ENCODE data around the gene LAMA3. TPM values are rescaled to one million over a fixed set of nuclear protein-coding genes. Genes with fewer than 3 reads are reported as not detected.

LAMA3 gene
- total RNA-seq, 1 donor from 2014 or later: not detected

DNA sequence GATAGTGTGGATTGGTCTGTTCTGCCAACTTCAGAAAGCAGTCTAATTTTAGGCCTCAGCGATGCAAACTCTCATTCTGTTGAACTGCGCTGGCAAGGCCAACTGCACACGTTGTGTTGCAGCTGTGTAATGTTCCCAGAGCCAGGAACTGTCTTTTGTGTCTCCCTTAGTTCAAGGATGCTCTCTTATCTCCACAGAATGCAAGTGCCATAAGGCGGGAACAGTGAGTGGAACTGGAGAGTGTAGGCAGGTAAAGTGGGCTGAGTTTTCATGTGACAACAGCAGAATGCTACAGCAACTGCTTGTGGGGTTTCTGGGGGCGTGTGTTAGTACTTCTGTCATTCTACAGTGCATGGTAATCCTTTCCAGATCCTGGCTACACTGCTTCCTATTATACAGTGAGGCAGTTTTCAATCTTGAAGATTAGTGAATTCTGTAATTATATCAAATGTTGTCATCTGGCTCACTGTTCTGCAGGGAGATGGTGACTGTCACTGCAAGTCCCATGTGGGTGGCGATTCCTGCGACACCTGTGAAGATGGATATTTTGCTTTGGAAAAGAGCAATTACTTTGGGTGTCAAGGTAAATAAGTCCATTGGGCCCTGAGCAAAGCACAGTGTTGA is 125.8 kb downstream of the LAMA3 start:
- Mint-ChIP-seq H3K4me3 (no peak overlapping the region), H3K9me3 (no peaks in the 10 kb centered on the region), H3K36me3 (ENCODE audit: low read depth) (no peaks in the 10 kb centered on the region), H3K27me3 (ENCODE audit: insufficient read depth) (peaks cover 22% of the 10 kb centered on the region), H3K27ac (no peak overlapping the region), H3K4me1 (ENCODE audit: low read depth) (peaks cover 22% of the 10 kb centered on the region)
- intact Hi-C loops (cut with micrococcal nuclease): no loop called here
- DNase-seq (ENCODE audit: low spot score): no peak

DNA sequence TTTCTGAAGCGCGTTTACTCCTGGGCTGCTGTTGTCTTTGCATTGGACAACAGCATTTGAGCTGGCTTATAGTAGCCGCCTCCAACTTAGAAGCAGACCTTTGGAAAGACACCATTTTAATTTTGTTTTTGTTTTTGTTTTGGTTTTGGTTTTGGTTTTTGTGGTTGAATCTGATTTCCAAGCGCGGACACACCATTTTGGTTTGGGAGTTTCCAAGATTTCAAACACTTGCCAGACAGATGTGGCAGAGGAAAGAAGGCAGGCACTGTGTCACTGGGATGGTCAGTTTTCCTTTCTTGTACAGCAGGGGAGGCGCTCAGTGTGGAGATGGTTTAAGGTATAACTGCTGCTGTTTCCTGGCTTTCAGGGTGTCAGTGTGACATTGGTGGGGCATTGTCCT is 126.8 kb downstream of the LAMA3 start:
- no peak overlapping the region for H3K4me3 Mint-ChIP-seq
- DNase-seq (ENCODE audit: low spot score): no peak
- intact Hi-C loops (cut with micrococcal nuclease): no loop called here
- peaks cover 14% of the 10 kb centered on the region for H3K4me1 Mint-ChIP-seq (ENCODE audit: low read depth)
- no peak overlapping the region for H3K27ac Mint-ChIP-seq
- peaks cover 22% of the 10 kb centered on the region for H3K27me3 Mint-ChIP-seq (ENCODE audit: insufficient read depth)
- no peaks in the 10 kb centered on the region for H3K9me3 Mint-ChIP-seq
- no peaks in the 10 kb centered on the region for H3K36me3 Mint-ChIP-seq (ENCODE audit: low read depth)

DNA sequence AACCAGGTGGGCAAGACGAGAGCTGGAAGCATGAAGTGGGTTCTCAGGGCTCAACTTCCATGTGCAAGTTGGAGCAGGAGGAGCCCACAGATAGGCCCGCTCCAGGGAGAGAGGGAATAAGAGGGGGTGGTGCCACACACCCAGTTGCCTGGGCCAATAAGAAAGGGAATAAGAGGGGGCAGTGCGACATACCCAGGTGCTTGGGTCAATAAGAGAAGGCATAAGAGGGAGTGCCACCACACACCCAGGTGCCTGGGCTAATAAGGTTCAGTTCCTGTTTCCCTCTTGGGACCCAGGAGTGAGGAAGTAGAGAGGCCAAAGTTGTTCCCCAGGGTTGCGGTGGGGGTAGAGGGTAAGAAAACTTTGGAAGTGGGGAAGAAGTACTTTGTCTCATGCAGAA is 127.5 kb downstream of the LAMA3 start:
- Mint-ChIP-seq H3K9me3 (no peaks in the 10 kb centered on the region), H3K4me3 (no peak overlapping the region), H3K36me3 (ENCODE audit: low read depth) (no peaks in the 10 kb centered on the region), H3K27ac (no peak overlapping the region), H3K4me1 (ENCODE audit: low read depth) (peaks cover 8% of the 10 kb centered on the region), H3K27me3 (ENCODE audit: insufficient read depth) (peaks cover 25% of the 10 kb centered on the region)
- intact Hi-C loops (cut with micrococcal nuclease): no loop called here
- no peak for DNase-seq (ENCODE audit: low spot score)

DNA sequence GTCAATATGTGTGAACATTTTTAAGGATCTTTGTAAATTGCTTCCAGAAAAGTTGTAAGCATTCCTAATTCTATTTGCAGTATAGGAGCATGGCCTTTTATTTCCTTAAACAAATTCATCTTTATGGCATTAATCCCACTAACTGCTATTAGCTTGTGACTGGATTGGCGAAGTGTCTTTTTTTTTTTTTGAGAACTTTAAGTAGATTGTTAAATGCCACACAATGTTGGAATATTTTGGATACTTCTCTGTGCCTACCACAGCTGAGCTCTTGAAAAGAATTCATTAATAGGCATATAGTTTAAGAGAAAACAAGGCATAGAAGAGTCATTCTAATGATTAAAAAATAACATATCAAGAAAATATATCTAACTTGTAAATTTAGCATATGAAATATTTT is 129.7 kb downstream of the LAMA3 start:
- no peak for DNase-seq (ENCODE audit: low spot score)
- no peak overlapping the region for H3K4me3 Mint-ChIP-seq
- H3K4me1 Mint-ChIP-seq (ENCODE audit: low read depth): peaks cover 8% of the 10 kb centered on the region
- H3K9me3 Mint-ChIP-seq: no peaks in the 10 kb centered on the region
- intact Hi-C loops (cut with micrococcal nuclease): no loop called here
- H3K27ac Mint-ChIP-seq: no peak overlapping the region
- no peaks in the 10 kb centered on the region for H3K36me3 Mint-ChIP-seq (ENCODE audit: low read depth)
- peaks cover 25% of the 10 kb centered on the region for H3K27me3 Mint-ChIP-seq (ENCODE audit: insufficient read depth)

DNA sequence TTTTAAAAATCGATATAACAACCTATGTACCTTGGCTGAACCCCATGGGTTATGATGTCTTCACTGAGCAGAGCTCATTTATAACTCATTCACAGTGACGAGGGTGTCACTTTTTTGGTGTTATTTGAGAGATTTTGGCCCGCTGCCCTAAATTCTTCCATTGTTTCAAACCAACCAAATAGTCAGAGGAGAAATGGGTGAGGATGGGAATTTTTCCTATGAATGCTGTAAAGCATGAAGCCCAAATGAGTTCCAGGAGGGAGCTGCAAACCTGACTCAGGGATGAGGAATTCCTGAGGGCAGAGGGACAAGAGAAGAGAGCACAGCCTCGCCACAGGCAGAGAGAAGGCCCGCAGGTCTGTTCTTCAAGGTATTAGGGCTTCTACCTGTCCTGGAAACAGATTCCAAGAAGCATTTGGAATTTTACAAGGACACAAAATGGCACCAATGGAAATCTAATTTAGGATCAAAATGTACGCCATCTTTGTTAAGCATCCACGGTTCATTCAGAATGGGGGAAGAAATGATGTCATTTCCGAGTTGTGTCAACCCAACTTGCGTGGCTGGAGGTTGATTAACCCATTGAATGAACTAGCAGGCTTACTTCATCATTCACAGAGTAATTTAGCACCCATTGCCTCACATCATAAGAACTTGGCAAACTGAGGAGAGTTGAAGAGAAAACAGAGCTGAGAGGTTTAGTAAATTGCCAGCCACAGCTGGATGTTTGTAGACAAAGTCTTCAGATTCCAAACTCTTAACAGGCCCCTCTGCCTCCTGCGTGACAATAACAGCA is 133.5 kb downstream of the LAMA3 start:
- peaks cover 16% of the 10 kb centered on the region for H3K27me3 Mint-ChIP-seq (ENCODE audit: insufficient read depth)
- no peaks in the 10 kb centered on the region for H3K36me3 Mint-ChIP-seq (ENCODE audit: low read depth)
- H3K9me3 Mint-ChIP-seq: no peaks in the 10 kb centered on the region
- no peak overlapping the region for H3K4me3 Mint-ChIP-seq
- DNase-seq (ENCODE audit: low spot score): no peak
- H3K27ac Mint-ChIP-seq: no peak overlapping the region
- peaks cover 36% of the 10 kb centered on the region for H3K4me1 Mint-ChIP-seq (ENCODE audit: low read depth)
- intact Hi-C loops (cut with micrococcal nuclease): loop anchor here (10.0 kb wide), 1 partner anchor 588 kb away; no protein-coding TSS in a partner anchor

DNA sequence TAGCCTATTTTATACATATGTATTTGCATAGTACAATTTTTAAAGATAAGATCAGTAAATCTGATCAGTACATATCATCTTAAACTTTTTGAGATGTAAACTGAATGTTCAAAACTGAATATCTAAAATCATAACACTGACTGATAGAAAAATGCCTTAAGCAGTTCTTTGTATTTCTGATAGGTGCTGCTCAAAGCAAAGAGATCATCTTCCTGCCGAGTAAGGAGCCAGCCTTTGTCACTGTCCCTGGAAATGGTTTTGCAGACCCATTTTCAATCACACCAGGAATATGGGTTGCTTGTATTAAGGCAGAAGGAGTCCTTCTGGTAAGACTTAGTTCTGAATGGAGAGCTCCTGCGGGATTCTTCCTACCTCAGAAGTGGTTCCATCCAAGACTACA is 135.0 kb downstream of the LAMA3 start:
- H3K27ac Mint-ChIP-seq: no peak overlapping the region
- H3K9me3 Mint-ChIP-seq: no peaks in the 10 kb centered on the region
- peaks cover 2% of the 10 kb centered on the region for H3K36me3 Mint-ChIP-seq (ENCODE audit: low read depth)
- no peak for DNase-seq (ENCODE audit: low spot score)
- H3K27me3 Mint-ChIP-seq (ENCODE audit: insufficient read depth): peaks cover 16% of the 10 kb centered on the region
- no peak overlapping the region for H3K4me3 Mint-ChIP-seq
- peaks cover 51% of the 10 kb centered on the region for H3K4me1 Mint-ChIP-seq (ENCODE audit: low read depth)
- intact Hi-C loops (cut with micrococcal nuclease): loop anchor here (1.0 to 10.0 kb wide), 3 partner anchors 95 to 589 kb away; no protein-coding TSS in a partner anchor

DNA sequence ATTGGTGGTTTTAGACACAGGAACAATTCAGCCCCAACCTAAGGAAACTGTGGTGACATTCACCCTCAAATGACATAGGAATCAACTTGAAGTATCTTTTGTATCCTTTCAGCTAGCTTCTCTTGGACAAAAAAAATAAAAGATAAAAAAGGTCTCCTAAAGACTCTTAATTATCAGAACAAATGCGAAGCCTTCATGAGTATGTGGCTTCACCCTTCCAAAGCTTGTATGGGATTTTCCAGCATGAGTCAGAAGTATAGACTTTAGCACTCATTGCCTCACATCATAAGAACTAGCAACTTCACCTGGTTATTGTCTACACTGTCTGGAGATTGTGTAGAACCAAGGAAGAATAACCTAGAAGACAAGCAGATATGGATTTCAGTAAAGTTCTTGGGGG is 135.4 kb downstream of the LAMA3 start:
- Mint-ChIP-seq H3K27ac (no peak overlapping the region), H3K4me3 (no peak overlapping the region), H3K36me3 (ENCODE audit: low read depth) (peaks cover 2% of the 10 kb centered on the region), H3K27me3 (ENCODE audit: insufficient read depth) (peaks cover 14% of the 10 kb centered on the region), H3K9me3 (no peaks in the 10 kb centered on the region), H3K4me1 (ENCODE audit: low read depth) (peaks cover 52% of the 10 kb centered on the region)
- DNase-seq (ENCODE audit: low spot score): no peak
- intact Hi-C loops (cut with micrococcal nuclease): loop anchor here (1.0 to 10.0 kb wide), 5 partner anchors 94 to 590 kb away; no protein-coding TSS in a partner anchor

DNA sequence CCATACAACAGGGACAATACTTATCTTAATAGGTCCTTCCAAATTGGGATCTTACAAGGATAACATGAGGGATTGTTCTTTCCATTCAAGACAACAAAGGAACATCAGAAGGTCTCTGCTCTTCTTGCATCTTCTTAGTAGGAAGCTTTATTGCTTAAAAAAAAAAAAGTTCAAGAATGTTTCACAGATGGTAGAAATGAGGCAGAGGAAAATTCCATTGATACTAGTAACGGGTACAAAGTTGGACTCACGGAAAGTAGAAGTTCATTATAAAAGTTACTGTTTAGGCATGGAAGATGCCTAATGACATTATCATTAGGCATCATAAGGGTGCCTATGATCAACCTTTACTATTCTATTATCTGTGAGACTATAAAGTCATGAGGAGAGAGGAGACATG is 136.2 kb downstream of the LAMA3 start:
- no peak overlapping the region for H3K27ac Mint-ChIP-seq
- no peak for DNase-seq (ENCODE audit: low spot score)
- H3K36me3 Mint-ChIP-seq (ENCODE audit: low read depth): peaks cover 2% of the 10 kb centered on the region
- H3K27me3 Mint-ChIP-seq (ENCODE audit: insufficient read depth): peaks cover 9% of the 10 kb centered on the region
- H3K4me3 Mint-ChIP-seq: no peak overlapping the region
- intact Hi-C loops (cut with micrococcal nuclease): loop anchor here (2.0 to 10.0 kb wide), 4 partner anchors 93 to 591 kb away; no protein-coding TSS in a partner anchor
- peaks cover 52% of the 10 kb centered on the region for H3K4me1 Mint-ChIP-seq (ENCODE audit: low read depth)
- no peaks in the 10 kb centered on the region for H3K9me3 Mint-ChIP-seq

DNA sequence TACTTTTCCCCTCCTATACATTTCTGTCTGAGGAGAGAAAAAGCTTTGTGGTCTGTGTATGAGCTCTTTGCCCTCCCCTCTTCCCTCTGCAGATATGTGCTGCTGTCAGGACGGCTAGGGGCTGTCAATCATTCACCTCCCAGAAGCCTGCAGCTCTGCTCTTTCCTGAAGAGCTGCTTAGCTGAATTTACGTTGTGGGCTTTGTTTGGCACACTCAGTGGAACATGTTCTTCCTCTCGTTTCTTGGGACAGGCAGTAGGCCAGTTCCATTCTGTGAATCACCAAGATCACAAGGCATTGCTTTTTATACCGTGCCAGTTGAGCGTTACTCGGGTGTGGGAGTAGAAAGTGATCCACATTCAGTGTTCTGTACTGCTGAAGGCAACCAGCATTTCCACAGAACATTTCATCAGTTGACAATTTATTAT is 136.7 kb downstream of the LAMA3 start:
- Mint-ChIP-seq H3K27me3 (ENCODE audit: insufficient read depth) (peaks cover 9% of the 10 kb centered on the region), H3K27ac (peak overlapping the region; percentile 14), H3K4me3 (no peak overlapping the region), H3K36me3 (ENCODE audit: low read depth) (peaks cover 2% of the 10 kb centered on the region), H3K4me1 (ENCODE audit: low read depth) (peaks cover 52% of the 10 kb centered on the region), H3K9me3 (no peaks in the 10 kb centered on the region)
- no peak for DNase-seq (ENCODE audit: low spot score)
- intact Hi-C loops (cut with micrococcal nuclease): loop anchor here (2.0 to 10.0 kb wide), 4 partner anchors 93 to 591 kb away; no protein-coding TSS in a partner anchor

DNA sequence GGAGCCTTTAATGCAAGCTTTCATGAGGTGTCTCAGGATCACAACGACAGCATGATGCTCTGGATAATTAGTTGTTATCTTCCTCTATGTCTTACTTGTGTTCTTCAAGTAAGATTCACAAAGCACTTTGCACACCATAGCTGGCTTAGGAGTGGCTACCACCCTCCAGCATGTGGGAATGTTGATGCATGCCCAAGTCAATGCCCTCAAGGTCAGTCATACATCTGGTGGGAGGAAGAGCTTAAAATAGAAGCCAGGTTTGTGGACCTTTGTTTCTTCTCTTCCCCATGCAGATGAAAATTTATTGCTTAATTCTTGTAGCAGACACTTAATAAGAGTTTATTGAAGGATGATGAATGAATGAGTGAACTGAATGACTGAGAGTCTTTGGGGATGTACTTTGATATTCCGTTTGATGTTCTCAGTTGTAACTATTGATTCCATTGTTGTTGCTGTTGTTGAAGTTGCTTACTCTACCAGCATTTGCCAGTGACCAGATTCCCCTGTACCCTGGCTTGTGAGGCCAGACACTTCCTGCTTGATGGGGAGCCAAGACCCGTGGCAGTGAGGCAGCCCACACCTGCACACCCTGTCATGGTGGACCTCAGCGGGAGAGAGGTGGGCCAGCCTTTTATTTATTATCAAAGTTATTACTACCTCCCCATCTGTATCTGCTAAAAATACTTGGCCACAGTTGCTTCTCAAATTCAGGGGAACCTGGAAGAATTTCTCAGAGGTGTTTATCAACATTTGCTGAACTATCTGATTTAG is 137.8 kb downstream of the LAMA3 start:
- H3K27ac Mint-ChIP-seq: peak overlapping the region; percentile 14
- peaks cover 52% of the 10 kb centered on the region for H3K4me1 Mint-ChIP-seq (ENCODE audit: low read depth)
- H3K27me3 Mint-ChIP-seq (ENCODE audit: insufficient read depth): peaks cover 4% of the 10 kb centered on the region
- intact Hi-C loops (cut with micrococcal nuclease): loop anchor here (5.0 to 10.0 kb wide), 3 partner anchors 250 to 592 kb away; no protein-coding TSS in a partner anchor
- DNase-seq (ENCODE audit: low spot score): no peak
- H3K9me3 Mint-ChIP-seq: no peaks in the 10 kb centered on the region
- H3K36me3 Mint-ChIP-seq (ENCODE audit: low read depth): peaks cover 2% of the 10 kb centered on the region
- H3K4me3 Mint-ChIP-seq: no peak overlapping the region

DNA sequence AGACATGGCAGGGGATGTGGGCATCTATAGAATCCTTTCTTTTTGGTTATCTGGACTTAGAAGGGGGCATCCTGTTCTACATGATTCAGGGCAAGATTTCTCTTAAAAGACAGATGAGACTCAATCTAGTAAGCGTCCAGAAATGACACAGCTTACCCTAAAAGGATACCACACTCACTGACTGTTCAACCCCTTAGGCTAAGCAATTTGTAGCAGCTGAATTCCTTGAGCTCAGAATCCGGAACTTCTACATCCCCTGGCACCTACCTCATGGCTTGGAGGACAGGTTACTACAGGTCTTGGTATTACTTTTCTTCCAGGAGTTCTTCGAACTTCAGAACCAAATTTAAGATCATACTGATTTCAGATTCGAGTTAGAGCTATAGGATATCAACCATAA is 138.4 kb downstream of the LAMA3 start:
- DNase-seq (ENCODE audit: low spot score): no peak
- H3K27ac Mint-ChIP-seq: peak overlapping the region; percentile 4
- H3K9me3 Mint-ChIP-seq: no peaks in the 10 kb centered on the region
- H3K27me3 Mint-ChIP-seq (ENCODE audit: insufficient read depth): peaks cover 4% of the 10 kb centered on the region
- no peak overlapping the region for H3K4me3 Mint-ChIP-seq
- H3K4me1 Mint-ChIP-seq (ENCODE audit: low read depth): peaks cover 52% of the 10 kb centered on the region
- peaks cover 2% of the 10 kb centered on the region for H3K36me3 Mint-ChIP-seq (ENCODE audit: low read depth)
- intact Hi-C loops (cut with micrococcal nuclease): loop anchor here (1.0 to 10.0 kb wide), 6 partner anchors 183 to 593 kb away; partner anchors contain the start of gene NPC1

DNA sequence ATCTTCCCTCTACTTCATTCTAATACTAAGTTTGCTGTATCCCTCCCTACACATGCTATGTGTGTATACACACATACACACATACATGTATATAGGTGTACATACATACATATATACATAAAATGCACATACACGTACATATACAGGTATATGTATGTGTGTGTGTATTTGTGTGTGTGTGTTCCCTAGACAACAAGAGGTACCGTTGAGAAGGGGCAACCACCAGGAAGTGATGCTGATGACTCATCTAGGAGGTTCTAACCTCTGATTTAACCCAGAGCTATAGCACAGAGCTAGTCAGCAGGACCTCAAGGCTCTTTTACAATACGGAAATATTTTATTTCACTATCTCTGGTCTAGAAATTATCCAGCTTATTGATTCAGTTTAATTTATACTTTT is 139.2 kb downstream of the LAMA3 start:
- DNase-seq (ENCODE audit: low spot score): peak; percentile 49
- intact Hi-C loops (cut with micrococcal nuclease): loop anchor here (1.0 to 10.0 kb wide), 6 partner anchors 182 to 594 kb away; partner anchors contain the start of gene NPC1
- Mint-ChIP-seq H3K36me3 (ENCODE audit: low read depth) (peaks cover 2% of the 10 kb centered on the region), H3K27me3 (ENCODE audit: insufficient read depth) (peaks cover 4% of the 10 kb centered on the region), H3K27ac (peak overlapping the region; percentile 89), H3K4me1 (ENCODE audit: low read depth) (peaks cover 52% of the 10 kb centered on the region), H3K9me3 (no peaks in the 10 kb centered on the region), H3K4me3 (no peak overlapping the region)
